ENCODE results near the gene ADAM19.

ADAM19 gene

GRCh38 chr5:157575381-157576020 is at the start of gene ADAM19:
Gene ADAM19, minus strand, starts transcription at chr5:157575775. Its CDS starts 79 bp downstream, at chr5:157575696.
- DNase-seq (ENCODE audit: low spot score), result peak; percentile 84

GRCh38 chr5:157624144-157624543 is 48.6 kb upstream of the ADAM19 start:
- DNase-seq (ENCODE audit: low spot score), result no peak

GRCh38 chr5:157620776-157621175 is 45.2 kb upstream of the ADAM19 start:
- DNase-seq (ENCODE audit: low spot score), result no peak

GRCh38 chr5:157618191-157618765 is 42.7 kb upstream of the ADAM19 start:
- DNase-seq (ENCODE audit: low spot score), result no peak

GRCh38 chr5:157616785-157617184 is 41.2 kb upstream of the ADAM19 start:
- no peak for DNase-seq (ENCODE audit: low spot score)

GRCh38 chr5:157613385-157614245 is 38.0 kb upstream of the ADAM19 start:
- DNase-seq (ENCODE audit: low spot score), result no peak

GRCh38 chr5:157612581-157612980 is 37.0 kb upstream of the ADAM19 start:
- no peak for DNase-seq (ENCODE audit: low spot score)

GRCh38 chr5:157611571-157612476 is 36.2 kb upstream of the ADAM19 start:
- no peak for DNase-seq (ENCODE audit: low spot score)

GRCh38 chr5:157610990-157611389 is 35.4 kb upstream of the ADAM19 start:
- DNase-seq (ENCODE audit: low spot score), result no peak

- DNase-seq (ENCODE audit: low spot score), result peak; percentile 12
Measured at GRCh38 chr5:157608972-157609565, 33.5 kb upstream of the ADAM19 start.

- peak; percentile 18 for DNase-seq (ENCODE audit: low spot score)
Measured at GRCh38 chr5:157607371-157608161, 32.0 kb upstream of the ADAM19 start.

- no peak for DNase-seq (ENCODE audit: low spot score)
Measured at GRCh38 chr5:157606046-157606445, 30.5 kb upstream of the ADAM19 start.

GRCh38 chr5:157603333-157604190 is 28.0 kb upstream of the ADAM19 start:
- peak; percentile 57 for DNase-seq (ENCODE audit: low spot score)

GRCh38 chr5:157602505-157602904 is 26.9 kb upstream of the ADAM19 start:
- DNase-seq (ENCODE audit: low spot score), result no peak

GRCh38 chr5:157600252-157600651 is 24.7 kb upstream of the ADAM19 start:
- DNase-seq (ENCODE audit: low spot score), result no peak

- no peak for DNase-seq (ENCODE audit: low spot score)
Measured at GRCh38 chr5:157599565-157599964, 24.0 kb upstream of the ADAM19 start.

- no peak for DNase-seq (ENCODE audit: low spot score)
Measured at GRCh38 chr5:157598350-157598936, 22.9 kb upstream of the ADAM19 start.

- DNase-seq (ENCODE audit: low spot score), result no peak
Measured at GRCh38 chr5:157597277-157597676, 21.7 kb upstream of the ADAM19 start.

GRCh38 chr5:157596487-157596886 is 20.9 kb upstream of the ADAM19 start:
- no peak for DNase-seq (ENCODE audit: low spot score)
